NB4 (cell line): ENCODE results near the gene FAM171A1.

Experiments used
- DNase-seq: peaks from one replicate; pipeline ENCODE4 v3.0.0; 2010; ENCODE audit warnings: low read depth
- H3K4me3 ChIP-seq: one replicate; pipeline ENCODE4 v1.5.1; 2011; ENCODE audit warnings: mild to moderate bottlenecking, low read depth, low read length, moderate library complexity
- MYC ChIP-seq: IDR thresholded peaks from 2 replicates; pipeline ENCODE4 v1.6.1; 2011; ENCODE audit warnings: low read depth, low read length
- POLR2A ChIP-seq: IDR thresholded peaks from 2 replicates; pipeline ENCODE4 v1.6.1; 2011; ENCODE audit warnings: mild to moderate bottlenecking; ENCODE audit not compliant: insufficient read length; ENCODE audit errors: extremely low read depth
- TF ChIP-seq, protein P1 (sequence below): IDR thresholded peaks from 2 replicates; pipeline ENCODE4 v1.6.1; 2011; ENCODE audit warnings: low read depth, low read length
- TF ChIP-seq, protein P2 (sequence below): IDR thresholded peaks from one replicate; pipeline ENCODE4 v1.5.1; 2012; ENCODE audit warnings: low read depth, low read length

FAM171A1 gene

DNA sequence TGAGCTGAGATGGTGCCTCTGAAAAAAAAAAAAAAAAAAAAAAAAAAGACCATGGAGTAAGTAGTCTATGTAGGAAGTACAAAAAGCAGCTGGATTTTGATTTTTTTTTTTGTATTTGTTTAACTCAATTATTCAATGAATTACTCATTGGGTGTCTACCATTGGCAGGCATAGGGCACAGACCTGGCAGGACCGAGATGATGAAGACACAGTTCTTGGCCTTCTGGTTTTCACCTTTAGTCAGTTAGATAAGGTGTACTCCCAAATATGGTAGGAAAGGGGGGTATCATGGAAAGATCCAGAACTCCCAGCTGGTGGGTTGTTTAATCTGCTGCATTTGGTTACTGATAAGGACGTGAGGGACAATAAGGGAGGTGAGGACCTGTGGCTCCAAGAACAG is 105.5 kb downstream of the FAM171A1 start:
- no peak for DNase-seq
- TF ChIP-seq POLR2A (no peak), MYC (no peak)
- TF ChIP-seq, protein P1, sequence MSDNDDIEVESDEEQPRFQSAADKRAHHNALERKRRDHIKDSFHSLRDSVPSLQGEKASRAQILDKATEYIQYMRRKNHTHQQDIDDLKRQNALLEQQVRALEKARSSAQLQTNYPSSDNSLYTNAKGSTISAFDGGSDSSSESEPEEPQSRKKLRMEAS, result no peak
- TF ChIP-seq, protein P2, sequence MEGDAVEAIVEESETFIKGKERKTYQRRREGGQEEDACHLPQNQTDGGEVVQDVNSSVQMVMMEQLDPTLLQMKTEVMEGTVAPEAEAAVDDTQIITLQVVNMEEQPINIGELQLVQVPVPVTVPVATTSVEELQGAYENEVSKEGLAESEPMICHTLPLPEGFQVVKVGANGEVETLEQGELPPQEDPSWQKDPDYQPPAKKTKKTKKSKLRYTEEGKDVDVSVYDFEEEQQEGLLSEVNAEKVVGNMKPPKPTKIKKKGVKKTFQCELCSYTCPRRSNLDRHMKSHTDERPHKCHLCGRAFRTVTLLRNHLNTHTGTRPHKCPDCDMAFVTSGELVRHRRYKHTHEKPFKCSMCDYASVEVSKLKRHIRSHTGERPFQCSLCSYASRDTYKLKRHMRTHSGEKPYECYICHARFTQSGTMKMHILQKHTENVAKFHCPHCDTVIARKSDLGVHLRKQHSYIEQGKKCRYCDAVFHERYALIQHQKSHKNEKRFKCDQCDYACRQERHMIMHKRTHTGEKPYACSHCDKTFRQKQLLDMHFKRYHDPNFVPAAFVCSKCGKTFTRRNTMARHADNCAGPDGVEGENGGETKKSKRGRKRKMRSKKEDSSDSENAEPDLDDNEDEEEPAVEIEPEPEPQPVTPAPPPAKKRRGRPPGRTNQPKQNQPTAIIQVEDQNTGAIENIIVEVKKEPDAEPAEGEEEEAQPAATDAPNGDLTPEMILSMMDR, result no peak

DNA sequence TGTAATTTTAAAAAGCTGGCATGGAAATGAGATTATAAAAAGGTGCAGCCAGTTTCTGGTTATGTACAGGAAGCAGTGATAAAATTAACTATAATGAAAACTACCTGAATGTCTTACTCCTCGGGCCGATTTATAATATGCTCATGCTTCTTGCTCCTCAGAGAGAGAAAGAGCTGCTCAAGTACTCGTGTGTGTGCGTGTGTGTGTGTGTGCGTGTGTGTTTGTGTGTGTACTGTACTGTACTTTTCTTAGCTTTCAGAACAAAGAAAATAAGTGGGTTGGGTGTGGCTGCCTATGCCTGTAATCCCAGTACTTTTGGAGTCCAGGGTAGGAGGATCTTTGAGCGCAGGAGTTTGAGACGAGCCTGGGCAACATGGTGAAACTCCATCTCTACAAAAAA is 106.0 kb downstream of the FAM171A1 start:
- H3K4me3 ChIP-seq, result no peak overlapping the region
- no peak for TF ChIP-seq MYC
- TF ChIP-seq, protein P2, result no peak
- TF ChIP-seq, protein P1, result no peak
- DNase-seq, result no peak

More for the DNA sequence above, 105.5 kb downstream of the FAM171A1 start:
- H3K4me3 ChIP-seq, result no peak overlapping the region

DNA sequence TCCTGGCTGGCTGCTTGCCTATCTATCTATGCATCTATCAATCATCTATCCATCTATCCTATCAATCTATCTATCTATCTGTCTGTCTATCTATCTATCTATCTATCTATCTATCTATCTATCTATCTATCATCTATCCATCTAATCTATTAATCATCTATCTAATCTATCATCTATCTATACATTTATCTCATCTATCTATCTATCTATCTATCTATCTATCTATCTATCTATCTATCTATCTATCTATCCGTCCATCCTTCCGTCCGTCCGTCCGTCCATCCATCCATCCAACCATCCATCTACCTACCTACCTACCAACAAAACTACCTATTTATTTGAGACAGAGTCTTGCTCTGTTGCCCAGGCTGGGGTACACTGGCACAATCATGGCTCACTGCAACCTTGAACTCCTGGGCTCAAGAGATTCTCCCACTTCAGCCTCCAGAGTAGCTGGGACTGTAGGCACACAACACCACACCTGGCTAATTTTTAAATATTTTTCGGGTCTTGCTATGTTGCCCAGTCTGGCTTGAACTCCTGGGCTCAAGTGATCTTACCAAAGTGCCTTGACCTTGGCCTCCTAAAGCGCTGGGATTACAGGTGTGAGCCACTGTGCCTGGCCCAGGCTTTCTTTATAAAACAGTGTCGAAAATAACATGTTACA is 107.3 kb downstream of the FAM171A1 start:
- no peak overlapping the region for H3K4me3 ChIP-seq
- TF ChIP-seq MYC (no peak), POLR2A (no peak)
- TF ChIP-seq, protein P1, result no peak
- TF ChIP-seq, protein P2, result no peak
- no peak for DNase-seq

DNA sequence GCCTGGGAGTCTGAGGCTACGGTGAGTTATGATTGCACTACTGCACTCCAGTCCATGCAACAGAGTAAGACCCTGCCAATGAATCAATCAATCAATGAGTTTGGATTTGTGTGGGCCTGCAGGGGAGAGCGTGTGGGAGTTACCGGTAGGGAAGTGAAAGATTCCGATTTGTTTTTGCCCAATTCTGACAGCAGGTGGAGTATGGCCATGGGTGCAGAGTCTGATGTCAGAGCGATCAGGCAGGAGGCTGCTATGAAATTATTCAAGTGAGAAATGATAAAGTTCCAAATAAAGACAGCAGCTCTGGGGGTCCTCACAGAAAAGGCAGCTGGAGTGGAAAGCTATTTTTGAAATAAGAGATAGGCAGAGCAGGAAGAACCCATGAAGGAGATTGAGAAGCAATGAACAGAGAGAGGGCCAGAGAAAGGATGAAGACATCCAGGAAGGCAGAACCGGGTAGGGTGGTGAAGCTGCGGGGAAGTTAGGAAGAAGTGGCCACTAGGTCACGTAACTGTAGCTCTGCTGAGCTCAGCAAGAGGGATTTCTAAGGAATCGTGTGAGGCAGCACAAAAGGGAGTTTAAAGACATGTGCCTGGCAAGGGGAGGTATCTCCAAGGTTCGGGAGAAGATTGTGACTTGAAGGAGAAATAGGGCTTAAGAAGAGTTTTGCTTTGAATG is 108.9 kb downstream of the FAM171A1 start:
- no peak for DNase-seq
- no peak overlapping the region for H3K4me3 ChIP-seq
- TF ChIP-seq POLR2A, result no peak
- TF ChIP-seq, protein P1, result no peak
- TF ChIP-seq, protein P2, result no peak
- TF ChIP-seq MYC, result no peak

DNA sequence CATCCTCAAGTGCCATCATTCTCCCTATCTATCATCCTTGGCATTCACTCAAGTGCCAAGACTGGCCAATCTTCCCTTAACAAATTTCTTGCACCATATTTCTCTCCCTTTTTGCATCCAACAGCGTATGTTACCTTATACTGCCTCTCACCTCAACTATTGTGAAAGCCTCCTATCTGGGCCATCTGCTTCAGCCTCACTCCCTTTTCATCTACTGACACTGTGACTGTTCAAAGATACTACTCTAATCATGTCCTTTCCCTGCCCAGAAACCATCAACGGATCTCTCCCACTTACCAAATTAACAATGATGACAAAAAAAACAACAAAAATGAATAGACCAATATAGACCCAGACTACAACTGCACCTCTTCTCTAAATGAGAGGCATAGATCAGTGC is 112.0 kb downstream of the FAM171A1 start:
- no peak overlapping the region for H3K4me3 ChIP-seq
- DNase-seq, result no peak
- TF ChIP-seq MYC (no peak), POLR2A (no peak)
- TF ChIP-seq, protein P2, result no peak
- TF ChIP-seq, protein P1, result no peak
